ENCODE data around the gene PRR15L.
"Not testable (repeated sequence)": the region's sequence is repeated elsewhere in the genome, so short reads cannot be mapped to it uniquely, and the experiment has no call there.

PRR15L gene, protein sequence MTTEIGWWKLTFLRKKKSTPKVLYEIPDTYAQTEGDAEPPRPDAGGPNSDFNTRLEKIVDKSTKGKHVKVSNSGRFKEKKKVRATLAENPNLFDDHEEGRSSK

DNA sequence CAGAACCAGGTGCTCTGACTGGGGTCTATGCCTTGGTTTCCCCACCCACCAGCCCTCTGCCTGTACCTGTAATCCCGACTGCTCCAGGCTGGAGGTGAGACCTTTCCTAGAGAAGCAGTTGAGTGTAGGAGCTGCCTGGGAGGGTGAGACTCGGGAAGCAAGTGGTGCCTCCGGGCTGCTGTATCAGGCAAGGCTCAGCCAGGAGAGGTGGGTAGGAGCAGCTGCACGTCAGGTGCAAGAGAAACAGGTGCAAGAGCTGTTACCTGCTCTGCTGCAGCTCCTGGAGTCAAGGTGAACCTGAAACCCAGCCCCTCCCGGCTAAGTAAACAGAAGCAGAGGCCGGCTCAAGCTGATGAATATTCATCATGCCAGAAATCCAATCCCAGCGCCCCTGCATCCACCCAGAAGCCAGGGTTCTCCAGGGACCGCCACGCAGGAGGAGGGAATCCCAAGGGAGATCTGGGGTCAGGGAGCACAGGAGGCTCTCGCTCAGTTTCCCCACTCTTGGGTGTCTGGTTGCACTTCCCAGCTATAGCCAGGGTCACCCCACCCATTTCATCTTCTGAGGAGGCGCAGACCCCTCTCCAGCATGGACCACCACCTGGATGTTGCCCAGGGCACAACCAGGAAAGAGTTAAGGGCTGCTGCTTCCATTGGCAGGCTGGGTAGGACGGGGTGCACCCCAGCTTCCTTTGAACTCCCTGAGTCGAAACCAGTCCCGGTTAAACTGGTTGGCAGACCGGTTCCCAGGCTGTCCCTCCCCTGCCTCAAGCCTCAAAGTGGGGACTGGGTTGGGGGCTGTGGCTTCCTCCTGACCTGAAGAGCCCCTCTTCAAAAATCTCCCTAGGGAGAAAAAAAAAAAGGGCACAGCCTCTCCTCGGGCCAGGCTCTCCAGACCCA is at the start of gene PRR15L:
PRR15L (minus strand) TSS at position 293 of the 900 bp plus-strand sequence. CDS start 4,649 bp downstream, outside the sequence.
- DNase-seq (ENCODE audit: low read depth in 3 of 3): no peak

DNA sequence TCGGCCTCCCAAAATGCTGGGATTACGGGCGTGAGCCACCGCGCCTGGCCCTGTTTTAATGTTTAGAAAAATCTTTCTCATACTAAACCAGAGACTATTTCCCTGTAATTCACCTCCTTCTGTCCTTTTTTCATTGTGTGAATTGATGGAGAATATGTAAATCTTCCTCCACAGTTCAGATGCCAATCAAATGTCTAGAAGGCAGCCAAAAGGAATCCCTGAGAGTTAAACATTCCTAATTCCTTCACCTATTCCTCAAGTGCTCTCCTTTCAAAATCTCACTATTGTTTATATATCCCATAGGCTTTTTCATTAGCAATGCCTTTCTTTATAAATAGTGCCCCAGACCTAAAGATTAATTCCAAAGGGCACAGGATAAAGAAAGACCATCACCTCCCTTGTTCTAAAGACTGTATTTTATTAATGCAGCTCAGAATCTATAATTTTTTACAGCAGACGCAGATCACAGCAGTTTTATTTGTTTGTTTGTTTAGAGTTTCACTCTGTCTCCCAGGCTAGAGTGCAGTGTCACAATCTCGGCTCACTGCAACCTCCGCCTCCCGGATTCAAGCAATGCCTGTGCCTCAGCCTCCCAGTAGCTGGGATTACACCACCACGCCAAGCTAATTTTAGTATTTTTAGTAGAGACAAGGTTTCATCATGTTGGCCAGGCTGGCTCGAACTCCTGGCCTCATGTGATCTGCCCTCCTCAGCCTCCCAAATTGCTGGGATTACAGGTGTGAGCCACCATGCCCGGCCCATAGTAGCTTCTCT is 49.4 kb upstream of the PRR15L start:
- DNase-seq (ENCODE audit: low read depth in 3 of 3): no peak

DNA sequence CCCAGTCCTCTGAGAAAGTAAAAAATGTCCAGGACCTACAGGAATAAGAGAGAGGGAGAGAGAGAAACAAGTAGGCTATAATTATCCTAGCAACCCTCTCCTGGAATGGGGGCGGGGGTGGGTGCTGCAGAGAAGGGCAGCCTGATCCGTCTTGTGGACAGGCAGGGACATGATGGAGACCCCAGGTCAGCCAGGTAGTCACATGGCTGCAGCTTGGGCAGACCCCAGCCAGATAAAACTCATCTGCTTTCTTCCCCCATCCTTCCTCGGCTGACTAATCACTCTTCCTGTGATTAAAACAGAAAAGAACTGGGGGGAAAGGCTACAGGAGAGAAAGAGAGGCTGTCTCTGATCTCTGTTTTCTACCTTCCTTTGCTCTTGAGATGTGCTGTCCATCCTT is 47.3 kb upstream of the PRR15L start:
- DNase-seq (ENCODE audit: low read depth in 3 of 3): no peak

DNA sequence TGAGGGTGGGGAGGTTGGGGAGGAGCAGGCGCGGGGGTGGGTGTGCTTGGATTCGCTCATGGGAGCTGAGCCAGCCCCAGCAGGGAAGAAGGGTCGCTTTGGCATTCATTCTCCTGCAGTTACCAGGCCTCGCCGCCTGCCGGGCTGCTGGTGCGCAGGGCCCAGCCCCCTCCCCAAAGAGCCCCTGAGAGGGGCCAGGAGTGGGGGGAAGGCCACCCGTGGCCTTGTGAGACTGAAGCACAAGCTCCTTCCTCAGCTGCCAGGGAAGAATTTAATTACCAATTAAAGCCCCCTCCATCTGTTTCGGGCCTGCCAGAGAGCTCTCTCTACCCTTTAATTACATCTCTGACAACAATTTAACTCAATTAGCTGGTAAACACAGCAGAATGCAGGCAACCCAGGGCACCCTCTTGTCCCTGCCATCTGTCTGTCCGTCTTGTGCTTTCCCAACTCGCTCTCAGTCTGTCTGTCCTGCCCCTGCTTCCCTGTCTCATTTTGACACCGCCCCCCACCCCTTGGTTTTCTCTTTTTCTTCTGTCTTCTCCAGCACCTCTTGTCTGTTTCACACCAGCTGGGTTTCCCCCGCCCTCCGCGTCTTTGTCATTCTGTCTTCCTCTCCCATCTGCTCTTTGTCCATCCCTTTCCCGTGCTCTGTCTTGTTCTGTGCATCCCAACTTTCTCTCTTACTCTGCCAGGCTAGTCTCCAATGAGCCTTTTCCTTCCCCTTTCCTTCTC is 45.9 kb upstream of the PRR15L start:
- DNase-seq (ENCODE audit: low read depth in 3 of 3): no peak

DNA sequence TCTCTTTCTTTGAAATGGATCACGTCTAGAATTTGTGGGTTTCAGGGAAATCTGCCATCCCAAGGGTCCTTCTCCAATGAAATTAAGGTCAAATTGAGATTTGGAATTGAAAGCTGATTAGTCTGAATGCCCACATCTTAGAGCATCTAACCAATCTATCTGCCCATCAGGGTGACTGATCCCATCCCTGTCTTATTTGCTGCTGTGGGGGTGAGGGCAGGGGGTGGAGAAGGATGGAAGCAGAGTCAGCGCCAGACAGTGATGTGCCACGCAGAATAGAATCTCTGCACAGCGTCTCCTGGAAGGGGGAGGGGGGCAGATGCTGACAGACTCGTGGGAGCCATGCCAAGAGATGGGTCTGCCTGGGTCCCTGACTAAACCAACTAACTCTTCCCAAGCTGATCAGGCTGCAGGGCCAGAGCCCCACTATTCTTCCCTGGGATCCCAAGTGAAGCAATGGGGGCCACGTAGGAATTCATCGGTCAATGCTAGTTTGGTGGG is 45.3 kb upstream of the PRR15L start:
- no peak for DNase-seq (ENCODE audit: low read depth in 3 of 3)

DNA sequence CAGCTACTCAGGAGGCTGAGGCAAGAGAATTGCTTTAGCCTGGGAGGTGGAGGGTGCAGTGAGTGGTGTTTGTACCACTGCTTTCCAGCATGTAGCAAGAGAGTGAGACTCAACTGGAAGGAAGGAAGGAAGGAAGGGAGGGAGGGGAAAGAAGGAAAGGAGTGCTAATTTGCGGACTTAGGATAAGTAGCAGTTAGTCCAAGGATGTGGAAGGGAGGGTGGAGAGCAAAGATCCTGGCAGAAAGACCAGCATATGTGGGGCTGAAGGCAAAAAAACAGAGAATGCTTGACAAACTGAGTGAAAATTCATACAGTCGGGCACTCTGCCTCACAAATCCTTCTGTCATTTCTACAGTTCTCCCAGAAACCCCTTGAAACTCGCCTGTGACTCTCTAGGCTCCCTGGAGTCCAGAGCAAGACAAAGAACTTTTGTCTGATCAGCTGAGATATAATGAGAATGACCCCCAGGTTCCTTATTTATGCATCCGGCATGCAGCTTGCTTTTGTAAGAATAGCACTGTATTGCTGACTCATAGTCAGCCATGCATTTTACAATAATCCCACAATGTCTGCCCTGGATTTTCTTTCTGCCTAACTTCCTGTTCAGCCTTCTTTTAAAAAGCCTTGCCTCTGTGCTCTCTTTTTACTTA is 44.7 kb upstream of the PRR15L start:
- DNase-seq (ENCODE audit: low read depth in 3 of 3): no peak

DNA sequence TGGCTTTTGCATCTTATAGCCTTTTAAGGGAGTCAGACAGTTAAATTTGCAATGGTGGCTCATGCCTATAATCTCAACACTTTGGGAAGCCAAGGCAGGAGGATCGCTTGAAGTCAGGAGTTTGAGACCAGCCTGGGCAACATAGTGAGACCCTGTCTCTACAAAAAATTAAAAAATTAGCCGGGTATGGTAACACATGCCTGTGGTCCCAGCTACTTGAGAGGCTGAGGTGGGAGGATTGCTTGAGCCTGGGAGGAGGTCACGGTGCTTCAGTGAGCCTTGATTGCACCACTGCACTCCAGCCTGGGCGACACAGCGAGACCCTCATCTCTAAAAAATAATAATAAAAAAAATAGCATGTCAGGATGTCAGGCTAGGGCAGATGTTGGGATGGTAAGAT is 44.0 kb upstream of the PRR15L start:
- DNase-seq (ENCODE audit: low read depth in 3 of 3): not testable (repeated sequence)

DNA sequence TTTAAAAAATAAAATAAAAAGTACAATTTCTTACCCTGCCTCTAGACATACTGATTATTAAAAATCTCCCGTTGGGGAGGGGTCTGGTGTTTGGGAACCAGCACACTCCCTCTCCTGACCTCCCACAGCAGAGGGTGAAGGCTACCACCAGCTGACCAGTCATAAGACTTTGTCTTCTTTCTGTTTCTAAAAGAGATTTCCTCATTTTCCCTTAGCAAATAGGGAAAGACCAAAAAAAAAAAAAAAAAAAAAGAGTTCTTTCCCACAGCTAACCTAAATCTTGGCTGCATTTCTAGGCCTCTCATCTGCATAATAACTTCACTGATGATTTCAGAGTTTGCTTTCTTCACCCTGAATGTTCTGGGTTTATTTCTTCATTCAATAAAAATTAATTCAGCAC is 43.5 kb upstream of the PRR15L start:
- DNase-seq (ENCODE audit: low read depth in 3 of 3): no peak

DNA sequence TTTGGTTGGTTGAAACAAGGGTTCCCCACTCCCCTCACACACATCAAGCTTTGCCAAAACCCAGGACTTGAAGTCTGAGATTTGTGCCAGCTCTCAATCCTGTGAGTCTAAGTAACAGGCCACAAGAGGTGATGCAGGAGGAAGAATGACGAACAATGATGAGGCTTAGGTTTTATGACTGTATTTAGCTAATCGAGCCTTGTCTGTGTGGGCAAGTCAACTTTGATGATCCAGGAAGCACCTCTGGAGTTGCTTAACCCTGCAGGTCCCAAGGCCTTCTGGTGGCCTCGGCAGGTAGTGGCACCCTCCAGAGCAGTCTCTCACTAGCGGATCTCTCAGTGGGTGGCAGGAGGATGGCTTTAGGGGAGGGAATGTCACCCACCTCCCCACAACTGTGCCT is 41.9 kb upstream of the PRR15L start:
- DNase-seq (ENCODE audit: low read depth in 3 of 3): no peak

DNA sequence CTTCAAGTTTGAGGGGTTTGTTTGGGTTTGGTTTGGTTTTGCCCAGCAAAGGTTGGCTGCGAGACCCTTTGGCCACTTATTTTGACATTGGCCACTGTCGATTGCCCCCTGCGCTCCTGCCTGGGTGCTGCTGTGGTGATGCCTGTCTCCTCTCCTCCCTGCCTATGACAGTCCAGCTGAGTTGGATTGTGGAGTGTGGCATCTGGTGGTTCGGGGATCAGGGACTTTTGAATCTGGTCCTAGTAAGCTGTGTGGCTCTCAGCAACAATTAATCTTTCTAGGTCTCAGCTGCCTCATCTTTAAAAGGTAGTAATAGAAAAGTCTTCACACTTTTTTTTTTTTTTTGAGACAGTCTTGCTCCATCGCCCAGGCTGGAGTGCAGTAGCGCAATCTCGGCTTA is 40.4 kb upstream of the PRR15L start:
- no peak for DNase-seq (ENCODE audit: low read depth in 3 of 3)

DNA sequence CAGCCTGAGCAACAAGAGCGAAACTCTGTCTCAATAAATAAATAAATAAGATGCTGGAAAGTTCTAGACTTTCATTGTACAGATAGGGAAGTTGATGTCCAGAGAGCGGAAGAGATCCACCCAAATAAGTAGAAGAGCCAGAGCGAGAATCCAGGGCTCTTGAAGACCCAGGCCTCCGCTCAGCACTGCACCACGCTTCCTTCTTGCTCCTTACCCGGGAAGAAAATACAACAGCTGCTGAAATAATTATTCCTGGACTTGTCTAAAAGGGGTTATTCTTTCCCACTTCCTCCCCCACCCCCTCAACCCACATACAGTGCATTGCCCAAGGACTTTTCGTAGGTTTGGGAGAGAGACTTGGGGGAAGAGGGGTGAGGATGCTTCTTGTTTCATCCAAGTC is 39.9 kb upstream of the PRR15L start:
- no peak for DNase-seq (ENCODE audit: low read depth in 3 of 3)

DNA sequence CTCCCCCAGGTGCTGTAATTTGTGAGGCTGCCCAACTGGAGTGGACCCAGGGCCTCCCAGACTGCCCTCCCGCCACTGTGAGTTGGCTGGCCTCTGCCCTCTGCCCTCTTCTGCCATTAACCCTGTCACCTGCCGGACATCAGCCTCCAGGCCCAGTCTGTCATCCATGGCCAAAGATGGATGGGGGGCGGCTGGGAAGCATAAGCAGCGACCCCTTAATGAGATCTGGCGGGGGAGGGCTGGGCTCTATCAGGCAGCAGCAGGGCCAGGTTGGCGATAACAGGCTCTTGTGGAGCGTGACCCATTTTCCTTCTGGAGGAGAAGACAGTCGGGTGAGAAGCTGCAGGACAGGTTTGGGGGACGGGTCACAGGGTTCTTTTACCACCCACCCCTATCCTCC is 38.5 kb upstream of the PRR15L start:
- no peak for DNase-seq (ENCODE audit: low read depth in 3 of 3)

DNA sequence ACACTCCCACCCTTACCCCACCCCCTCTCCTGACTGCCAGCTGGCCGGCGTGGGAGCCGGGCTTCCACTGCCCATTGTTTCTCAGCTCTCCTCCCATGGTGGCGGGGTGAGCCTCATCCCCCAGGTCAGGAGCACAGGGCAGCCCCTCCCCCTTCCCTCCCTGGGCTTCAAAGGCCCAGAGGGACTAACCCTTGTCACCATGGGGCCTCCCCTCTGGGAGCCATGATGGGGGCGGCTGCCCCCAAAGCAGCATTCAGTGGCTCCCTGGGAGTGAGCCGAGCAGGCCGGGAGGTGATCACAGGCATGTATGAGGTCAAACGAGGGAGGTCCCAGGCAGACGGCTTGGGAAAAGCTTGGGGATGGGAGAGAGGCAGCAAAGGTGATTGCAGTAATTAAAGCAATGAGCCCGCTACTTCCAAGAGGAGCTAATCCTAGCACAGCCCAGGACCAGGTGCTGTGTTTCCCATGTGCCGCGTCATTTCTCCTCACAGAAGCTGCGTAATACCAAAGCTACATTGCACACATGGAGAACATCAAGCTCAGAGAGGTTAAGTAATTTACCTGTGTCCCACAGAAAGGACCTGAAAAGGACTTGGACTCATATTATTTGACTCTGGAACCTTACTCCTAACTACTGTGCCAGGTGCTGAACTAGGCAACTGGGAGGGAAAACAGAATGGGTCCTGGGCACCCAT is 37.7 kb upstream of the PRR15L start:
- DNase-seq (ENCODE audit: low read depth in 3 of 3): no peak

DNA sequence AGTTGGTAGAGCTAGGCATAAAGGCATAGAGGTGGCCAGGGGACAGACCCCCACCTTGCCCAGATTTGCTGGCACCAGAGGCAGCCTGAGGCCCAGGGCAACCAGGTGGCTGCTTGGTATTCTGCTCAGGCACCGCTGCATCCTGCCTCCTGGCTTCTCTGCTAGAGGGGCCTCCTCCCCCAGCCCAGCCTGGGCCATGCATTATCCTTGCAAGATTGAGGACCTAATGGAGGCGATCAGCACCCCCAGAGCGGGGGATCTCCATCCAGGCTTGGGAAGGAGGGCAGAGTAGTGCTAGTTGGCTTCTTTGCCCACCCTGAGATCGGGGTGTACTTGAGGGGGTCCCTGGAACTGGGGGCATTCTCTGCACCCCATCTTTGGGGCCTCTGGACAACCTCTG is 37.0 kb upstream of the PRR15L start:
- DNase-seq (ENCODE audit: low read depth in 3 of 3): no peak

DNA sequence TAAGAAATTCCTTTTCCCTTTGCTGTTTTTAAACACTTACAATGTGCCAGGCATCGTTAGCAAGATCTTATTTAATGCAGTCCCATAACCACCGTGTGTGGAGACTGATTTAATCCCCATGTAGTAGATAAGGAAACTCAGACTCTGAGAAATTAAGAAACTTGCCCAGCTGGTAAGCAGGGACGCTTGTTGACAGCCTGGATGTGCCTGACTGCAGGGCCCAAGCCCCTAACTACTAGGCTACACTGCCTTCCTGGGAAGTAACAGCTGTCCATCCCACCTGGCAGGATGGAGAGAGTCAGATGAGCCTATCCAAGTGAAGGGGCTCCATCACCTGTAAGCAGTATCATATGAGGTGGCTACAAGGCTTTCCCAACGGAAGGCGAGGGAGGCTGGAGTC is 36.3 kb upstream of the PRR15L start:
- no peak for DNase-seq (ENCODE audit: low read depth in 3 of 3)

DNA sequence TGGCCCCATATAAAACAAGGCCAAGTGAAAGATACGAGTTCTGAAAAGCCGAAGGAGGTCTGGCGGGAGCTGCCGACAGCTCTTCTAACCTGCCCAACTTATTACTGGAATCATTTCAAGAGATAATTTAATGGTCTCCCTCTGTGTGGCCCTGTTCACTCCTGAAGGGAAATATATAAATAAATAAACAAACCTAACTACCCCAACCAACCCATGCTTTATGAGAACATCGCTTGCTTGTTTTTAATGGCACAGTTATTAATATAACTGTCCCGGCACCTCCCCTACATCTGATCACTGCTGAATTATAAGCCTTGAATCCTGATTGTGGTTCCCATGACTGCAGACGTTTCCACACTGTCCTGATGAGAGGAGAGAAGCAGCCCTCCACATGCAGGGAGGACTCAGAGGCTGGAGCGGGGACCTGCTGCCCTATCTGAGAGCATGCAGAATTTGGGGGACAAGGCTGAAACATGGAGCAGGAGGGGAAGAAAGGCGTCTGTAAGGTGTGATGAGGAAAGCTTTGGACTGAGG is 35.4 kb upstream of the PRR15L start:
- no peak for DNase-seq (ENCODE audit: low read depth in 3 of 3)

DNA sequence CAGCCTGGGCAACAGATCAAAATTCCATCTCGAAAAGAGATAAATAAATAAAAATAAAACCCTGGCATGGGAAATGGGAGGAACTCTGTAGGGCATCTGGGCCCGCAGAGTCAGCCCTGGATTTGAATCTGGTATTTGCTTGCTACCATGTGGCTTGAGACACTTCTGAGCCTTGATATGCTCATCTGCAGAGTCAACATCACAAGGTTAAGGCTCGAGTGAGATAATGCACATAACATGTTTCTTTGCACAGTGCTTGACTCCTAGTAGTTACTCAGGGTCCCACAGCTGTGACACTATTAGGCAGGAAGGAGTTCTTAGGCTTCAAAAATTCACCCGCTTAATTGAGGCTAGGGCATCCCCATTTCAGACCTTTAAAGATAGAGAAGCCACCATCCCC is 34.5 kb upstream of the PRR15L start:
- no peak for DNase-seq (ENCODE audit: low read depth in 3 of 3)

DNA sequence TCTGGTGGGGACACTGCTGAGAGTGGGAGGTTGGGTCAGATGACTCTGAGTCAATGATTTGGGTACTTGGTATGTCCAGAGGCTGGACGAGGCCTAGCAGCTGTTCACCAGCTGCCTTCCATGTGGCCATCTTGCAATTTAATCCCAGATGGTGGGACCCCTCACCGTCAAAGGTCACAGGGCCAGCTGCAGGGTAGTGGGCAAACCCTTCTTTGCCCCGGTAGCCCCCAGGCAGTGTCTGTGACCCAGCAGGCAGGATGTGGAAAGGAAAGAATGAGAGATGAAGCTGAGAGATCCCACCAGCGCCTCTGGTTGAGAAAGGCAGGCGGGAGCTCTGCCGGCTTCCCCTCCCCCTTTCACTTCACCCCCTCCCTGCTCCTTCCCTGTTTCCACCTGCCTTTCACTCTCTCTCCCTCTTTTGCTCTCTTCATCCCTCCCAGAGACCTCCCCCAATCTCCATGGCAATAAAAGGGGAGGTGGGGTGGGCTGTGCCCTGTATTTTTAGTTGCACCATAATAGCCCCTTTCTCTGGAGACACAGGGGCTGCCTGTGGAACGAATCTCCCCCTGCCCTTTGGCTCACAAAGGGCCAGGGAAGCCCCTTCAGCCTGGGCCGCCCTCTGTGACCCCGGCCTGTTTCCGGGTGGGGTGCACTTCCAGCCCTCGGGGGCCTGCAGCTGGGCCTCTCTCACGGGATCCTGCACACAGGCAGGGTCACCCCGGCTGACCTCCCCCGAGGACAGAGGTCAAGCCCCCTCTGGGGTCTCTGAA is 33.5 kb upstream of the PRR15L start:
- DNase-seq (ENCODE audit: low read depth in 3 of 3): no peak

DNA sequence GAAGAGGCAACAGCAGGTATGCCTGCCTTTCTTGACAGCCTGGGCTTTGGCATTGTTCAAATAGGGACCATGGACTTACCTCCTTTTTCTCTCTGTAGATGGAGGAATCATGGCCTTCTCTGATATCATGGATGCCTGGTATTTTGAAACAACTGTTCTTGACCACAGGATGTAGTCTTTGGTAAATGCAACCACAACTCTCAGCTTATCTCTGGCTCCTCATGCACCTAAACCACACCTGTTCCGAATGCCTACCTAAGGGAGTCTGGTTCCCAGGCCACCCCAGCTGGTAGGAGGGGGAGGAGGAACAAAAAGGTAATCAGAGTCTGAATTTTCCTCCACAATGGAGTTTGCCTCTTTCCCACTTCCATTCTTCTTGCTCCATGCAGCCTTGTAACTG is 32.0 kb upstream of the PRR15L start:
- DNase-seq (ENCODE audit: low read depth in 3 of 3): no peak

DNA sequence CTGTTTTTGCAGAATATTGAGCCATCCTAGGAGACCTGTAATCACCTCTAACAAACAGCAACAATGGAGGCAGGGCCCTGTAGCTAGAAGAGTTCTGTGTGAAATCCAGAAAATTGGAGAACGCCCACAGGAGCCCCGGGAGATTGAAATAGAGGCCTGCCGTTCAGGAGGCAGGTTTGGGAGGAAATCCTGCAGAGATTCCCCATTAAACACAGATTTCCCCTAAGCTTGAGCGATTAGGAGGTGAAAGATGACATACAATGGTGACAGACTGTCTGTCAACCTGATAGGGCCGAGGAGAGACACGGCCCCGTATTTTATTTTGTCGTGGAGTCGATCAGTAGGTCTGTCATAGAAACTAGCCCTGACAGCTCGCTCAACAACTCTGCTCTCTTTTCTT is 31.5 kb upstream of the PRR15L start:
- DNase-seq (ENCODE audit: low read depth in 3 of 3): no peak
